Measurements from ENCODE around the gene ATG4B. TPM values are rescaled to one million over a fixed set of nuclear protein-coding genes. Genes with fewer than 3 reads are reported as not detected.

Gene ATG4B
- total RNA-seq, 3 donors from 2014 or later = 87.9 to 154 (median 94.6) TPM

- DNase-seq = no peak
- no peak overlapping the region for H3K4me3 ChIP-seq
- H3K9me3 ChIP-seq = no peaks in the 10 kb centered on the region
- TF ChIP-seq CTCF (IDR thresholded peaks at IDR 0.05) = no peak
- peaks cover 12% of the 10 kb centered on the region for H3K4me1 ChIP-seq (ENCODE audit: low read depth)
- intact Hi-C loops (cut with DNase I, micrococcal nuclease) = no loop called here
- no peak for ATAC-seq
- no peaks in the 10 kb centered on the region for H3K36me3 ChIP-seq (ENCODE audit: low read depth)
These were observed 17.7 kb upstream of the ATG4B start for GRCh38 chr2:241619597-241620418.

GRCh38 chr2:241620419-241620769, 17.1 kb upstream of the ATG4B start:
- intact Hi-C loops (cut with DNase I, micrococcal nuclease) = no loop called here
- ATAC-seq (no peak), DNase-seq (no peak)
- Histone ChIP-seq H3K4me3 (no peak overlapping the region), H3K36me3 (ENCODE audit: low read depth) (no peaks in the 10 kb centered on the region), H3K9me3 (no peaks in the 10 kb centered on the region), H3K4me1 (ENCODE audit: low read depth) (peaks cover 7% of the 10 kb centered on the region)
- no peak for TF ChIP-seq CTCF (IDR thresholded peaks at IDR 0.05)

GRCh38 chr2:241627675-241628074, 9.8 kb upstream of the ATG4B start:
- no peak for TF ChIP-seq CTCF (IDR thresholded peaks at IDR 0.05)
- peaks cover 1% of the 10 kb centered on the region for H3K36me3 ChIP-seq (ENCODE audit: low read depth)
- no peak overlapping the region for H3K4me3 ChIP-seq
- H3K9me3 ChIP-seq = no peaks in the 10 kb centered on the region
- intact Hi-C loops (cut with DNase I, micrococcal nuclease) = no loop called here
- DNase-seq (no peak), ATAC-seq (no peak)
- no peaks in the 10 kb centered on the region for H3K4me1 ChIP-seq (ENCODE audit: low read depth)

GRCh38 chr2:241629762-241630435, 7.6 kb upstream of the ATG4B start:
- no peaks in the 10 kb centered on the region for H3K9me3 ChIP-seq
- no peak for TF ChIP-seq CTCF (IDR thresholded peaks at IDR 0.05)
- peaks cover under 1% of the 10 kb centered on the region for H3K4me1 ChIP-seq (ENCODE audit: low read depth)
- no peak overlapping the region for H3K4me3 ChIP-seq
- DNase-seq (no peak), ATAC-seq (no peak)
- intact Hi-C loops (cut with DNase I, micrococcal nuclease) = no loop called here
- H3K36me3 ChIP-seq (ENCODE audit: low read depth) = peaks cover 9% of the 10 kb centered on the region

GRCh38 chr2:241632478-241633325, 4.8 kb upstream of the ATG4B start:
- Histone ChIP-seq H3K4me1 (ENCODE audit: low read depth) (peaks cover 11% of the 10 kb centered on the region), H3K36me3 (ENCODE audit: low read depth) (peaks cover 9% of the 10 kb centered on the region), H3K9me3 (no peaks in the 10 kb centered on the region), H3K4me3 (no peak overlapping the region)
- no peak for ATAC-seq
- DNase-seq = no peak
- intact Hi-C loops (cut with DNase I, micrococcal nuclease) = no loop called here
- no peak for TF ChIP-seq CTCF (IDR thresholded peaks at IDR 0.05)
